Adrenal gland (tissue), 12 donors: ENCODE measurements around the gene NOL8. TPM values are rescaled to one million over a fixed set of nuclear protein-coding genes. Genes with fewer than 3 reads are reported as not detected.

Experiments used
- DNase-seq, 7 donors: peaks; one replicate each; pipeline ENCODE4 v3.0.0-alpha.2; 2019 to 2020
- H3K27ac ChIP-seq, 5 donors: fragments of 200-600 bp; sonication (generic) in 4 of 5; 1 replicate in 3 of 5; 2 replicates in 2 of 5; pipeline versions ENCODE4 v1.5.1 to v1.8.0; 2016 to 2020; ENCODE audit warnings: mild to moderate bottlenecking in 1 of 5
- H3K27me3 ChIP-seq: fragments of 200-600 bp; 2 replicates; pipeline ENCODE4 v1.8.0; 2021
- H3K36me3 ChIP-seq, 2 donors: fragments of 200-600 bp; replicated peaks in 1 of 2; 1 replicate in 1 of 2; 2 replicates in 1 of 2; pipeline versions ENCODE4 v1.5.1 to v1.8.0; 2018 to 2022
- H3K4me1 ChIP-seq, 2 donors: fragments of 200-600 bp; replicated peaks in 1 of 2; 1 replicate in 1 of 2; 2 replicates in 1 of 2; pipeline versions ENCODE4 v1.5.1 to v1.8.0; 2018 to 2021
- H3K4me3 ChIP-seq, 4 donors: fragments of 200-600 bp; sonication (generic) in 3 of 4; one replicate each; pipeline ENCODE4 v1.5.1; 2016 to 2018
- H3K9me3 ChIP-seq, 3 donors: fragments of 200-600 bp; sonication (generic) in 1 of 3; replicated peaks in 1 of 3; 1 replicate in 2 of 3; 2 replicates in 1 of 3; pipeline versions ENCODE4 v1.5.1 to v1.8.0; 2016 to 2021
- POLR2A ChIP-seq, 2 donors: fragments of 450-650 bp; IDR thresholded peaks; one replicate each; pipeline ENCODE4 v1.6.1; 2017; ENCODE audit warnings: antibody characterized with exemption in 2 of 2, mild to moderate bottlenecking in 2 of 2, moderate library complexity in 1 of 2
- WGBS, 4 donors: extraction: QIAGEN DNeasy Blood & Tissue Kit in 2 of 4; methylation state at CpG; one replicate each; pipeline versions ENCODE4 v1.1.5 to v1.1.7; 2013 to 2017; 5-methylcytosine and 5-hydroxymethylcytosine counted together
- intact Hi-C, 2 donors: fragments of 100-400 bp; cut with DNase I; formaldehyde crosslinking; loops; one replicate each; pipeline versions ENCODE4 v1.14.1 to v1.15.0; 2022 to 2023
- microRNA-seq, 3 donors: library from miRNA; unstranded; fragments of <30 nt; microRNA quantifications; one replicate each; pipeline ENCODE4, GENCODE V29; 2017 to 2020
- polyA plus RNA-seq, 3 donors: library from polyadenylated mRNA; stranded (reverse); fragments of 200-250 nt in 2 of 3; fragments of 350-450 nt in 1 of 3; fragmentation: Illumina TruSeq in 1 of 3; extraction: RNeasy Lipid Tissue Mini Kit (QIAGEN cat#74804) in 1 of 3; gene quantifications; one replicate each; pipeline ENCODE4 v1.2.3, GENCODE V29; 2013 to 2014
- small RNA-seq, 2 donors: library from RNA; depleted of rRNA; stranded (forward); fragments of <200 nt; gene quantifications; one replicate each; pipeline ENCODE3, GENCODE V24; 2016
- total RNA-seq, 9 donors: library from RNA; depleted of rRNA in 4 of 9; stranded (reverse); fragments of >200 nt in 4 of 9; fragments of 120-200 nt in 1 of 9; fragmentation: NEBNext Ultra II Directional in 1 of 9; extraction: Animal tissue kit (Norgen Biotek cat#: 25700) in 1 of 9; gene quantifications; one replicate each; pipeline versions ENCODE4 v1.1.0 to v1.2.4, GENCODE V29; 2013 to 2023
- TF ChIP-seq, protein P1 (sequence below), 6 experiments: fragments of 450-650 bp in 4 of 6; fragments of 200-600 bp in 2 of 6; sonication (generic) in 1 of 6; IDR thresholded peaks; 1 replicate in 5 of 6; 2 replicates in 1 of 6; pipeline versions ENCODE4 v1.5.1 to v1.8.0; 2016 to 2021; ENCODE audit warnings: antibody characterized with exemption in 6 of 6, mild to moderate bottlenecking in 2 of 6, moderate library complexity in 1 of 6
- donor health status: healthy with polysubstance abuse.
- donor health status: Bipolar disorder and iron deficiency.
- donor health status: DM: yes; HTN: yes; CAD: no.
- donor health status: DM: no; HTN: no; CAD: no.
- donor health status: DM: no; HTN: no; CAD: no.
- donor health status: DM: yes; HTN: yes; CAD: no.

The NOL8 gene
- total and polyA plus RNA-seq, 12 donors: 13.3 to 55.3 (median 32.6) TPM

DNA sequence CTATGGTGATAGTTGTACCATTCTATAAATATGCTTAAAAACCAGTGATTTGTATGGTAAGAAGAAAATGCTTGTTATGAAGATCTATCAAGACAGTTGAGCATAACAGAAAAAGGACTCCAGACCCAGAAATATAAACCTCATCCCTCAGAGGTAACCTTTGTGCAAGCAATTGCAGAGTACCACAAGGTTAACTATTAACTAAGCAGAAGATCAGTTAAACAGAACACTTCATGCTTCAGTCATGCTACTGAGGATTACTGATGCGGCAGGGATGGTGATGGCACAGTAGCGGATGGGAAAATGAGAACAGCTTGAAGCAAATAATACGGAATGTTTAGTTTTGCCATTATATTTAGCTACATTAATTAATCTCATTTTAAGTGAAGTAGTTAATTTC lies 77.2 kb downstream of the NOL8 start:
- no peaks in the 10 kb centered on the region for H3K27me3 ChIP-seq
- intact Hi-C loops: no loop called here
- 96 to 98% (median 97%) methylated on average over 3 of the region's 3 CpGs for WGBS, 4 donors
- TF ChIP-seq, protein P1, sequence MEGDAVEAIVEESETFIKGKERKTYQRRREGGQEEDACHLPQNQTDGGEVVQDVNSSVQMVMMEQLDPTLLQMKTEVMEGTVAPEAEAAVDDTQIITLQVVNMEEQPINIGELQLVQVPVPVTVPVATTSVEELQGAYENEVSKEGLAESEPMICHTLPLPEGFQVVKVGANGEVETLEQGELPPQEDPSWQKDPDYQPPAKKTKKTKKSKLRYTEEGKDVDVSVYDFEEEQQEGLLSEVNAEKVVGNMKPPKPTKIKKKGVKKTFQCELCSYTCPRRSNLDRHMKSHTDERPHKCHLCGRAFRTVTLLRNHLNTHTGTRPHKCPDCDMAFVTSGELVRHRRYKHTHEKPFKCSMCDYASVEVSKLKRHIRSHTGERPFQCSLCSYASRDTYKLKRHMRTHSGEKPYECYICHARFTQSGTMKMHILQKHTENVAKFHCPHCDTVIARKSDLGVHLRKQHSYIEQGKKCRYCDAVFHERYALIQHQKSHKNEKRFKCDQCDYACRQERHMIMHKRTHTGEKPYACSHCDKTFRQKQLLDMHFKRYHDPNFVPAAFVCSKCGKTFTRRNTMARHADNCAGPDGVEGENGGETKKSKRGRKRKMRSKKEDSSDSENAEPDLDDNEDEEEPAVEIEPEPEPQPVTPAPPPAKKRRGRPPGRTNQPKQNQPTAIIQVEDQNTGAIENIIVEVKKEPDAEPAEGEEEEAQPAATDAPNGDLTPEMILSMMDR (IDR thresholded peaks at IDR 0.05): no peak
- TF ChIP-seq POLR2A (IDR thresholded peaks at IDR 0.05): no peak
- no peak overlapping the region for H3K27ac ChIP-seq
- H3K36me3 ChIP-seq: peaks cover 0 to 99% of the 10 kb centered on the region in 2 donors
- no peak for DNase-seq
- no peak overlapping the region for H3K4me3 ChIP-seq
- H3K9me3 ChIP-seq: no peaks in the 10 kb centered on the region
- peaks cover 0 to 6% of the 10 kb centered on the region in 2 donors for H3K4me1 ChIP-seq

Small RNA genes within 50 kb of the gene (microRNA-seq; reads per million reads assigned to microRNA genes)
- gene MIR3651: 0.76 to 4.5 (median 1.3) reads per million in 3 donors

Small RNA genes within 50 kb of the gene (small RNA-seq; reads per million reads assigned to genes)
- gene MIR3651 (0 reads per million in 2 donors), gene SNORA84 (0.33 to 0.36 reads per million in 2 donors)

Other genes starting within 250 kb of the NOL8 start
- 100 to 1,000 TPM in 1 of 9 donors, 10 to 100 TPM in 8; 59.0 to 106 (median 72.9) TPM for gene SPTLC1, start 209.9 kb downstream of the NOL8 start, total RNA-seq
- 10 to 100 TPM; 18.8 to 89.6 (median 20.1) TPM for gene SPTLC1, start 209.9 kb downstream of the NOL8 start, polyA plus RNA-seq
- gene IARS1, start 31.7 kb downstream of the NOL8 start, total RNA-seq: 100 to 1,000 TPM in 3 of 9 donors, 10 to 100 TPM in 6; 55.5 to 157 (median 85.4) TPM
- gene IARS1, start 31.7 kb downstream of the NOL8 start, polyA plus RNA-seq: 100 to 1,000 TPM in 1 of 3 donors, 10 to 100 TPM in 2; 16.8 to 152 (median 19.2) TPM
- 10 to 100 TPM in 1 of 9 donors, 1 to 10 TPM in 8; 1.1 to 14.0 (median 3.7) TPM for gene CENPP, start 603 bp upstream of the NOL8 start, total RNA-seq
- gene CENPP, start 603 bp upstream of the NOL8 start, polyA plus RNA-seq: 1 to 10 TPM; 1.8 to 9.4 (median 2.2) TPM
- gene OGN, start 79.2 kb upstream of the NOL8 start, total RNA-seq: 10 to 100 TPM in 6 of 9 donors, 1 to 10 TPM in 3; 3.0 to 33.2 (median 14.5) TPM
- gene OGN, start 79.2 kb upstream of the NOL8 start, polyA plus RNA-seq: 10 to 100 TPM in 2 of 3 donors, 1 to 10 TPM in 1; 7.7 to 21.1 (median 13.9) TPM
- gene OMD, start 99.1 kb upstream of the NOL8 start, total RNA-seq: 10 to 100 TPM in 1 of 9 donors, 1 to 10 TPM in 7, under 1 TPM in 1; 0.72 to 18.1 (median 4.2) TPM
- 10 to 100 TPM in 1 of 3 donors, 1 to 10 TPM in 2; 6.4 to 12.3 (median 7.5) TPM for gene OMD, start 99.1 kb upstream of the NOL8 start, polyA plus RNA-seq
- 10 to 100 TPM in 2 of 9 donors, 1 to 10 TPM in 7; 1.7 to 12.4 (median 6.7) TPM for gene ASPN, start 157.2 kb upstream of the NOL8 start, total RNA-seq
- gene ASPN, start 157.2 kb upstream of the NOL8 start, polyA plus RNA-seq: 1 to 10 TPM; 2.8 to 5.6 (median 4.6) TPM
- 10 to 100 TPM in 5 of 9 donors, 1 to 10 TPM in 4; 3.8 to 22.0 (median 11.8) TPM for gene ECM2, start 210.6 kb upstream of the NOL8 start, total RNA-seq
- gene ECM2, start 210.6 kb upstream of the NOL8 start, polyA plus RNA-seq: 1 to 10 TPM; 5.1 to 7.8 (median 7.2) TPM